ENCODE measurements around the gene CXCR6.

Gene CXCR6

DNA sequence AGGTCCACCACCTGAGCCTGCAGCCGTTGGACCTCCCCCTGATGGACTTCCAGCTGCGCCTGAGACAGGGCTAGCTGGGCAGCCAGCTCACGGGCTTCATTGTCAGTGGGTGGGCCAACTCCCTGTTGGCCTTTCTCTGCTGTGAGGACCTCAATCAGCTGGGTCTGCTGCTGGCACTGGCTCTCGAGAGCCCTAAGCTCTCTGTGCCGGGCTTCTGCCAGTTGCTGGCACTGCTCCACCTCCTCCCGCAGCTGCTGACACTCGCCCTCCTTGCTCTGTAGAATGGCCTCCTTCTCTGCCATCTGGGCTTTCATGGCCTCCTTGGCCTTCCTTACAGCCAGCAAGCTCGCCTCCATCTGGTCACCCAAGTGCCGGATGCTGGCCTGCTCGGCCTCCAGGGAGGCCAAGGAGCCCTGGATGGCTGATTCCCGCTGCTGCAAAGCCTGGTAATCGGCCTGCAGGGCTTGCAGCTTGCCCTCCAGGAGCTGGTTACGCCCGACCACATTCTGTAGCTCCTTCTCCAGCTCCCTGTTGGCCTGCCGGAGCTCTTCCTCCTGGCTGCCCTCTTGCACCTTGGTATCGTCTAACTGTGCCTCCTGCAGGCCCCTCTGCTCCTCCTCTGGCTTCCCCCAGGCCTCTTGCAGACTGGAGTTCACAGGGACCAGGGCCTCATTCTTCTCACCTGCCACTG is 23.8 kb downstream of the CXCR6 start:
- DNase-seq (ENCODE audit: low read depth in 4 of 4, low spot score in 1 of 4): no peak

DNA sequence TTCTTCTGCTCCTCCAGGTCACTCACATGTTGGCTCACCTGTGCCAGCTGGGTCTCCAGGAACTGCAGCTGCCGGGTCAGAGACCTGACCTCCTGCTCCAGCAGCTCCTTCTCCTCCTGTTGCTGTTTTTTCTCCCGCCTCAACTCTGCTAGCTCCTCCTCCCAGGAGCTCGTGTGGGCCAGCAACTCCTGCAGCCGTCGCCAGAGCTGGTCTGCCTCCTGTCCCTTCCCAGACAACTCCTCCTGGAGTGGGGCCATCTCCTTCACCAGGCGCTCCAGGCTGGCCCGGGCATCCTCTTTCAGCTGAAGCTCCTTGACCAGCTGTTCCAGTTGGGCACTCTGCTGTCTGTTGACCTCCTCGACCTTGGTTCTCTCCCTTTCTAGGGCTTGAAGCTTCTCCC is 24.5 kb downstream of the CXCR6 start:
- no peak for DNase-seq (ENCODE audit: low read depth in 4 of 4, low spot score in 1 of 4)

GRCh38 chr3:45968149-45968548 is 24.9 kb downstream of the CXCR6 start:
- DNase-seq (ENCODE audit: low read depth in 4 of 4, low spot score in 1 of 4): no peak

- DNase-seq (ENCODE audit: low read depth in 4 of 4, low spot score in 1 of 4): no peak
Observed at GRCh38 chr3:45968706-45969105, 25.4 kb downstream of the CXCR6 start.

DNA sequence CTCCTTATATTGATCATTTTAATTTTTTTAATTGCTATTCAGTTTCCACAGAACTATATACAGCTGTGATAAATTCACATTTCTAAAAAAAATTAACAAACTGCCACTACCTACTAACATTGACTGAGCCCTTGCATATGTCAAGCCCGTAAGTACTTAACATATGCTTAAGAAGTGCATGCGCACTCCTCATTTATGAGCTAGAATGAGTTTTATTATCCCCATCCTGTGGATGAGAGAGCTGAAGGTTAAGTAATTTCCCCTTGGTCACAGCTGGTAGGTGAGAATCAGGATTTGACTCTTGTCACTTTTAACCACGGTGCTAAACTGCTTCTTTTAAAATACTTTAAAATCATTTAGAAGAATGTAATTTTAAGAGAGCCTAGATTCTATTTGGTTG is 25.9 kb downstream of the CXCR6 start:
- DNase-seq (ENCODE audit: low read depth in 4 of 4, low spot score in 1 of 4): no peak

DNA sequence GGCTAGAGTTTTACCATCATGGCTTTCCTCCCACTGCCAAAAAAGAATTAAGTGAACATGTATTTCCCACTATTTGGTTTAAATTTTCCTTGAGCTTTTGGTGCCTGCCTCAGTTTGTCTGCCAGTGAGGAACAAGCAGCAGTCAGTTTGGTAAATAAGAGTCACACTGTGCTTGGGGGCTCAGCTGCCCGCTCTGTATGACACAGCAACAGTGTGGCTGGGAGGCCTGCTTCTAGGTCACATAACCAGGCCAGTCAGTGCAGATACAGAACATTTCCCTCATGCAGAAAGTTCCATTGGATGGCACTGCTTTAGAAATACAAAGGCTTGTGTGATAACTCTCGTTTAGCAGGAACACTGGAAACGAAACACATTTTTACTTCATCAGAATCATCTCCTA is 26.7 kb downstream of the CXCR6 start:
- DNase-seq (ENCODE audit: low read depth in 4 of 4, low spot score in 1 of 4): no peak

GRCh38 chr3:45972534-45973402 is 29.5 kb downstream of the CXCR6 start:
- no peak for DNase-seq (ENCODE audit: low read depth in 4 of 4, low spot score in 1 of 4)

- DNase-seq (ENCODE audit: low read depth in 4 of 4, low spot score in 1 of 4): no peak
Observed at GRCh38 chr3:45974686-45975085, 31.4 kb downstream of the CXCR6 start.

GRCh38 chr3:45975686-45976085 is 32.4 kb downstream of the CXCR6 start:
- DNase-seq (ENCODE audit: low read depth in 4 of 4, low spot score in 1 of 4): no peak

DNA sequence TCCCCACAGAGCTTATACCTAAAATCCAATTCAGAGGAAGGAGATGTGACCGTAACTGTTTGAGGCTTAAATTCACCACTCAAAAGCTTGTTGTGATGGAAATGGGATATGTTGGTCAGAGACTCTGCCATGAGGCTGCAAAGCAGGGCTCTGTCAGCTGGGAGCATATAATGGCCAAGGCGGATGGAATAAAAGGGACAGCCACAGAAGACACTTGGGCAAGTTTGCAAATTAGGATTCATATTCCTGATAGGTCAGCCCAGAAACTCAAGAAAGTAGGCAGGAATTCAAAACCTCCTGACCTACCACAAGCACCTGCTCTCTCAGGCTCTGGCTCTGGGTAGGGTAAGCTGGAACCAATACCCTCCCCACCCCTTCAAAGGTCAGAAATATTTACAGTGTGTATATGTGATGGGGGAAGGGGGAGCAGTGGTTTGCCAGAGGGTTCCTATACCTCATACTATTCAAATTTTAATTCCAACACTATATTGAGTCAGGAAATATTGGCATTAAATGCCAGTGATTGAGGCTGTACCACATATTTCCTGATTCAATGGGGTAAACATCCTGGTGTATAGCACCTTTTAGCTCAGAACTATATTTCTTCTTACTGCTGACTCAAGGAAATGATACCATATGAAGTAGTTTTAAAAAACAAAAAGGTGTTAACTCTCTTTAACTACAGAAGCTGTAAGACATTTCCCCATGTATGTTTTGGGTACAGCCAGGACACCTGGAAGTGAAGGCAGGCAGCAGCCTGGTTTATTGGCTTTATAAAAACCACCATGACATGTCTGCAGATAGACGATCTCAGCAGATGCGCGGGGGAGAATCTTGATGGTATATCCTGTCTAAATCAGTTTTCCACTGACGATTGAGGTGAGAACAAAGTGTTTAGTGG is 33.2 kb downstream of the CXCR6 start:
- no peak for DNase-seq (ENCODE audit: low read depth in 4 of 4, low spot score in 1 of 4)

GRCh38 chr3:45978006-45978761 is 34.9 kb downstream of the CXCR6 start:
- DNase-seq (ENCODE audit: low read depth in 4 of 4, low spot score in 1 of 4): peak in 2 of 4 experiments; percentile 21 to 40

GRCh38 chr3:45979378-45979777 is 36.1 kb downstream of the CXCR6 start:
- DNase-seq (ENCODE audit: low read depth in 4 of 4, low spot score in 1 of 4): no peak

- DNase-seq (ENCODE audit: low read depth in 4 of 4, low spot score in 1 of 4): no peak
Observed at GRCh38 chr3:45980229-45980813, 37.1 kb downstream of the CXCR6 start.

DNA sequence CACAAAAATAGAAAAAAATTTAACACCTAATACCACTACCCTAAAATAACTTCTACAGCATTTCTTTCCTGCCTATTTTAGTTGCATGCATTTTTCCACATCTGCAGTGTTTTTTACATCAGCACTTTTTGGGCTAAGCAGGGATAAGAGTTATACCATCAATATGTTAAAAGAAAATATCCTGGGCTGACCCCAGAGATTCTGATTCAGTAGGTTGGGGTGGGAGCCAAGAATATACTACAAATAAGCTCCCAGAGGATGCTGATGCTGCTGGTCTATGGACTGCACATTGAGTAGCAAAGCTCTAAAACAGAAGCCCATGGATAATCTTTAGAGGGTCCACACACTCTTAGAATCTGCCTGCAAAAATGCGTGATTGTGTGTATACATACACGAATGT is 37.6 kb downstream of the CXCR6 start:
- DNase-seq (ENCODE audit: low read depth in 4 of 4, low spot score in 1 of 4): no peak

DNA sequence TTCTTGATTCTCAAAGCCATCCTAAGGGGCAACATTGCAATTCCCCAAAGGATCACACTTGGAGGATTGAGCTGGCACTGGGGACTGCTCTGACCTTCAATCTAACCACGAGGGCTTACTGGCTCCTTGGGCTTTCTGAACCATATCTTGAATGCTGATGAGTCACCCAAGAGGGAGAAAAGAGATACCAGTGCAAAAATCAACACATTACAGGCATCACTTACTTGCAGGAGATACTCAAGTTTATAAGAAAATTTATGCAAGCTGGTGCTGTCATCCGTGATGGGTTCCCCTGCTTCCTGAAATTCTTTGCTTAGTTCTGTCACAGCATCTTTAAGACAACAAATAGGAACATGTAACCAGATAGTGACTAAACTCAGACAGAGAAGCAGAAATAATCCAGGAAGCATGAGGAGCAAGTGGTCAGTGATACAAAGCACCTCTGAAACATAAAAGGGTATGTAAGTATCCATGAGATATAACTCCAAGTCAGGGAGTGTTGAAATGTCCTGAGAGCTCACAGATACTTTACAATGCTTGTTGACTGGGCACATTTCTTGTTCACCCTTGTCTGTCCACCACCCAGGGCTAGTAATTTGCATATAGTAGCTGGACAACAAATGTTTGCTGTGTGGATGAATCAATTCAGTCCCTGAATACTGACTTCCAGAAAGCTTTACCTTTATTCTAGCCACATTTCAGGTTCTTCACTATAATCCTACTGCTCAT is 38.2 kb downstream of the CXCR6 start:
- DNase-seq (ENCODE audit: low read depth in 4 of 4, low spot score in 1 of 4): no peak

- DNase-seq (ENCODE audit: low read depth in 4 of 4, low spot score in 1 of 4): no peak
Observed at GRCh38 chr3:45983770-45984169, 40.5 kb downstream of the CXCR6 start.

GRCh38 chr3:45984331-45985312 is 41.4 kb downstream of the CXCR6 start:
- no peak for DNase-seq (ENCODE audit: low read depth in 4 of 4, low spot score in 1 of 4)

DNA sequence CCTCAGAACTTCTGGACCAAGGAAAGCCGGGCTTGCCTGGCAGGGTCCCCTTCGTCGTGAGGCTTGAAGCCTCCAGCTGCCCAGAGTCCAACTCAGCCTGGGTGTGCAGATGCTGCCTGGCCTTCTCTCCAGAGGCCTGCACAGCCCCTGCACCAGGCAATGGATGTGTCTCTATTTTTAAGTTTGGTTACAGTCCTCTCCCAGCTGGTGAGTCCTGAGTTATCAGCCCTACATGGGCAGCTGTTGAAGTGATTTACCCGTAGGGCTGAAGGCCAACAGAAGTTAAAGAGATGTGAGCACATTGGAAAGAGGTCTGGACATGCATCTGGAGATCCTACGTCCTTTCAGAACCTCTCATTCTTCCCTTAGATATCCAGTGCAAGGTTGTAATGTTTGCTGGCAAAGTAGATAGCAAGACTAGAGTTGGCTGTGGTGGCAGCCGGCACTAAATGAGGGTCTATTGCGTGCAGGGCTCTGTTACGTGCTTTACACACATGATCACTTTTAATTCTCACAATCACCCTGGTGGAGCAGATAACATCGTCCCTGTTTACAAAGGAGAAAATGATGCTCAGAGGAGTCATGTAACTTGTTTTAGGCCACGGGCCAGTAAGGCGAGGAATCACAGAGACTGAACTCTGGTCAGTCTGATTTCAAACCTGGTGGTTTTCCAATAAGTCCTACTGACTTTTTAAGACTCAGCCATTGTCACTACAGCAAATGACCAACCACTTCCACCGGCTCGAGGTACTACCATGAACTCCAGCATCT is 42.5 kb downstream of the CXCR6 start:
- no peak for DNase-seq (ENCODE audit: low read depth in 4 of 4, low spot score in 1 of 4)

Measured in stimulated activated CD4-positive, alpha-beta T cell treated with anti-CD3 and anti-CD28 coated beads, Interleukin-1b, Interleukin-23, amount 100 ng/mL, for 24 hours (primary cell).